Uterus (tissue), 4 donors: ENCODE results near the gene FADS3. TPM values are rescaled to one million over a fixed set of nuclear protein-coding genes. Genes with fewer than 3 reads are reported as not detected.

Experiments used
- DNase-seq, 2 donors: peaks; one replicate each; pipeline ENCODE4 v3.0.0-alpha.2; 2019 to 2020
- H3K27ac ChIP-seq, 2 donors: fragments of 200-600 bp; sonication (generic); 1 replicate in 1 of 2; 2 replicates in 1 of 2; pipeline ENCODE4 v1.5.1; 2016 to 2018
- H3K27me3 ChIP-seq, 2 donors: fragments of 200-600 bp; sonication (generic); one replicate each; pipeline ENCODE4 v1.5.1; 2018 to 2019; ENCODE audit warnings: control low read depth in 1 of 2
- H3K36me3 ChIP-seq, 2 donors: fragments of 200-600 bp; sonication (generic); one replicate each; pipeline ENCODE4 v1.5.1; 2019; ENCODE audit warnings: control low read depth in 1 of 2
- H3K4me1 ChIP-seq, 2 donors: fragments of 200-600 bp; sonication (generic); one replicate each; pipeline ENCODE4 v1.5.1; 2018 to 2019; ENCODE audit warnings: control low read depth in 1 of 2
- H3K4me3 ChIP-seq, 2 donors: fragments of 200-600 bp; sonication (generic); 1 replicate in 1 of 2; 2 replicates in 1 of 2; pipeline ENCODE4 v1.5.1; 2018 to 2019; ENCODE audit warnings: mild to moderate bottlenecking in 1 of 2
- H3K9me3 ChIP-seq, 2 donors: fragments of 200-600 bp; sonication (generic); one replicate each; pipeline ENCODE4 v1.5.1; 2019; ENCODE audit warnings: control low read depth in 1 of 2
- POLR2A ChIP-seq, 2 donors: fragments of 450-650 bp; IDR thresholded peaks; one replicate each; pipeline ENCODE4 v1.6.1; 2016; ENCODE audit warnings: antibody characterized with exemption in 2 of 2, mild to moderate bottlenecking in 1 of 2, moderate library complexity in 1 of 2
- intact Hi-C: fragments of 100-400 bp; cut with DNase I; formaldehyde crosslinking; loops from one replicate; pipeline ENCODE4 v1.15.1; 2023; ENCODE audit warnings: low total_unique reads
- total RNA-seq, 4 donors: library from RNA; depleted of rRNA in 3 of 4; stranded (reverse); fragments of >200 nt in 3 of 4; gene quantifications; one replicate each; pipeline versions ENCODE4 v1.1.0 to v1.2.4, GENCODE V29; 2014 to 2023
- TF ChIP-seq, protein P1 (sequence below), 4 experiments: fragments of 200-600 bp in 2 of 4; fragments of 450-650 bp in 2 of 4; sonication (generic) in 2 of 4; IDR thresholded peaks; one replicate each; pipeline ENCODE4 v1.5.1; 2016 to 2019; ENCODE audit warnings: antibody characterized with exemption in 4 of 4, mild to moderate bottlenecking in 2 of 4, moderate library complexity in 1 of 4
- donor health status: DM: yes; HTN: yes; CAD: no.

FADS3 gene
- total RNA-seq, 4 donors from 2014 or later, result 18.2 to 74.6 (median 32.0) TPM

DNA sequence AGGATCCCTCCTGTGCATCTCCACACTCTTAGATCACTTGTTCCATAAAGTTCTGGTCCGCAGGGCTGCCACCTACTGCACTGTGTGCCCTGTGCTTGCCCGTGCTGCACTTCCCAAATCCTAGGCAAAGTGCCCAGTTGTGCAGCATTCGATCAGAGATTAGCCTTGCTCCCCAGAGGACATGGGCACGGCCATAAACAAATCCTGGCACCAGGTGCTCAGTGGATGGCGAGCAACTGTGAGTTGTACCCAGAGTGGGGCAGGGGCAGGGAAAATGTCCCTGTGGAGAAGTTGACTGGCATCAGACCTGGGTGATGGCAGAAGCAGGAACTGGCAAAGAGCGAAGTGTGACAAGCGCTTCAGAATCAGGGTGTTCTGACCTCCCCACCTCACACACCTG lies 58.6 kb downstream of the FADS3 start:
- Histone ChIP-seq H3K27me3 (no peaks in the 10 kb centered on the region), H3K9me3 (no peaks in the 10 kb centered on the region), H3K27ac (peak overlapping the region; percentile 83 to 87), H3K4me1 (peaks cover 11 to 22% of the 10 kb centered on the region in 2 donors), H3K36me3 (no peaks in the 10 kb centered on the region), H3K4me3 (no peak overlapping the region)
- TF ChIP-seq POLR2A (IDR thresholded peaks at IDR 0.05), result no peak
- TF ChIP-seq, protein P1, sequence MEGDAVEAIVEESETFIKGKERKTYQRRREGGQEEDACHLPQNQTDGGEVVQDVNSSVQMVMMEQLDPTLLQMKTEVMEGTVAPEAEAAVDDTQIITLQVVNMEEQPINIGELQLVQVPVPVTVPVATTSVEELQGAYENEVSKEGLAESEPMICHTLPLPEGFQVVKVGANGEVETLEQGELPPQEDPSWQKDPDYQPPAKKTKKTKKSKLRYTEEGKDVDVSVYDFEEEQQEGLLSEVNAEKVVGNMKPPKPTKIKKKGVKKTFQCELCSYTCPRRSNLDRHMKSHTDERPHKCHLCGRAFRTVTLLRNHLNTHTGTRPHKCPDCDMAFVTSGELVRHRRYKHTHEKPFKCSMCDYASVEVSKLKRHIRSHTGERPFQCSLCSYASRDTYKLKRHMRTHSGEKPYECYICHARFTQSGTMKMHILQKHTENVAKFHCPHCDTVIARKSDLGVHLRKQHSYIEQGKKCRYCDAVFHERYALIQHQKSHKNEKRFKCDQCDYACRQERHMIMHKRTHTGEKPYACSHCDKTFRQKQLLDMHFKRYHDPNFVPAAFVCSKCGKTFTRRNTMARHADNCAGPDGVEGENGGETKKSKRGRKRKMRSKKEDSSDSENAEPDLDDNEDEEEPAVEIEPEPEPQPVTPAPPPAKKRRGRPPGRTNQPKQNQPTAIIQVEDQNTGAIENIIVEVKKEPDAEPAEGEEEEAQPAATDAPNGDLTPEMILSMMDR (IDR thresholded peaks at IDR 0.05), result no peak
- intact Hi-C loops, result no loop called here
- no peak for DNase-seq

DNA sequence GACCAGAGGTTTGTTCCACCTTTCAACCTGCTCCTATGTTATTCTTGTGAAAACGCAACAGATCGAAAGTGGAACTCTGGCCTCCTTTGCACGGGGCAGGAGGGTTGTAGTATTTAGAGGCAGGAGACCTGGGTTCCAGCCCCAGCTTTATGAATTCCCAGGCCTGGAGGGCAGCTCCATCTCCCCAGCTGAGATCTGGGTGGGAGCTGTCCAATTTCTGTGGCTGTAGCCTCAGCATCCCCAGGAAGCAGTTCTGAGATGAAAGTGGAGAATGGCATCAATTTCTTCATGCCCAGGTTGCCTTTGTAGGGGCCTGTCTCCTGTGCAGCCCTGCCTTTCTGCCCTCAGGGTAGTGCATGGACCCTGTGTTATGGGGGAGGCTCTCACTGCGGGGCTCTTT lies 59.1 kb downstream of the FADS3 start:
- no peak for TF ChIP-seq POLR2A (IDR thresholded peaks at IDR 0.05)
- TF ChIP-seq, protein P1 (IDR thresholded peaks at IDR 0.05), result no peak
- no peaks in the 10 kb centered on the region for H3K9me3 ChIP-seq
- peaks cover 11 to 22% of the 10 kb centered on the region in 2 donors for H3K4me1 ChIP-seq
- no peaks in the 10 kb centered on the region for H3K27me3 ChIP-seq
- H3K36me3 ChIP-seq, result no peaks in the 10 kb centered on the region
- peak overlapping the region; percentile 83 to 87 for H3K27ac ChIP-seq
- no peak for DNase-seq
- intact Hi-C loops, result no loop called here
- no peak overlapping the region for H3K4me3 ChIP-seq

DNA sequence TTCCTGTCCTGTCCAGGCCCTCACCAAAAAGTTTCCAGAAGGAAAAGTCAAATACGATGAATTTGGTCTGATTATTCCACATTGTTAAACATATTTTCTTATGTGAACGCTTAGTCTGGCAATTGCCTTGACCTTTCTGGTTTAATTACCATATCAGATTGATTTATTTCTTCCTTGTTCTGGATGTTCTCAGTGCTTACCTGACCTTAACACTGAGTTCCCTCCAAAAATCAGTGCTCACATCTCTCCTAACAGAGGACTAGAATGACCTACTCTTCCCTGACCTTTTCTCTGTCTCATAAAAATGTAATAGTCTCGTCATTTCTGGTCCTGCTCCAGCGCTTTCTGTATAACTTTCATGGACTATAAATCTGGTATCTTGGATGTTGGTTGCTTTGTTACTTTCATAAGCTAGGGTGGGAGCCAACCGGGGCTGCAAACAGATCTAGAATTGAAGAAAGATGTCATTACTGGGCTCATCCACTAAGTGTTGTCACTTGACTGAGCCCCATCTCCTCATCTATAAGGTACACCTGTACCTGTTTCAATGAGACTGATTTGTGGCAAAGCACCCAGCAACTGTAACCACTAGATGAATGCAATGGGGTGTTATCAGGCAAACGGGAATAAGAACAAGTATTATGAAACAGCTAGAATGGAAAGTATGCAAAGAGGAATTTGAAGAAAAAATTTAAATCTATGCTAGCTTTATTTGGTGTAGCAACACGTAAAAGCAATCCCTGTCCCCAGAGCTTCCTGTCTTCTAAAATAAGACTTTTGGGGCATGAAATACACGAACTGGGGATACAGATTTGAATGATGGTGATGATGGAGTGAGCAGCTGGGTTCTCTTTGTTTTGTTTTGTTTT lies 60.9 kb downstream of the FADS3 start:
- Histone ChIP-seq H3K27me3 (no peaks in the 10 kb centered on the region), H3K9me3 (no peaks in the 10 kb centered on the region), H3K4me1 (peaks cover 11 to 22% of the 10 kb centered on the region in 2 donors), H3K27ac (peak overlapping the region; percentile 83 to 87), H3K4me3 (no peak overlapping the region), H3K36me3 (no peaks in the 10 kb centered on the region)
- TF ChIP-seq, protein P1 (IDR thresholded peaks at IDR 0.05), result no peak
- no peak for TF ChIP-seq POLR2A (IDR thresholded peaks at IDR 0.05)
- DNase-seq, result peak; percentile 66 to 86
- intact Hi-C loops, result no loop called here

DNA sequence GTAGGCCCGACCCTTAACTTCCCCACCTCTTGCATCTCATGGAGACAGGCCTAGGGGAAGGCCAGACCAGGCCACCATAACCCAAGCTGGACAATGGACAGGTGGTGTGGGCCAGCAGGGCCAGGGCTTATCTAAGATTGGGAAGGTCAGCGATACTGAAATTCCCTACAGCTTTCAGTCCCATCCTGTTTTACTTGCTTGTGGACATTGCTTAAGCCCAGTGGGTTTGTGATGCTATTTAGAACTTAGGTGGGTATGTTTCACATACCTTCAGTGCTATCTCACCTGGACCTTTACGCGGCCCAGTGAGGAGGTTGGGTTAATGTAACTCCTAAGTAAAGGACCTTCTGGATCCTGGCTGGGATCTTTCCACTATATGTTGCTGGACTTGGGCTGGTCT lies 61.5 kb downstream of the FADS3 start:
- H3K4me1 ChIP-seq, result peaks cover 11 to 22% of the 10 kb centered on the region in 2 donors
- no peaks in the 10 kb centered on the region for H3K36me3 ChIP-seq
- intact Hi-C loops, result no loop called here
- H3K27ac ChIP-seq, result peak overlapping the region; percentile 83 to 87
- no peak for DNase-seq
- TF ChIP-seq POLR2A (IDR thresholded peaks at IDR 0.05), result no peak
- TF ChIP-seq, protein P1 (IDR thresholded peaks at IDR 0.05), result no peak
- H3K9me3 ChIP-seq, result no peaks in the 10 kb centered on the region
- peak overlapping the region in 1 of 2 donors; percentile 67 for H3K4me3 ChIP-seq
- no peaks in the 10 kb centered on the region for H3K27me3 ChIP-seq

DNA sequence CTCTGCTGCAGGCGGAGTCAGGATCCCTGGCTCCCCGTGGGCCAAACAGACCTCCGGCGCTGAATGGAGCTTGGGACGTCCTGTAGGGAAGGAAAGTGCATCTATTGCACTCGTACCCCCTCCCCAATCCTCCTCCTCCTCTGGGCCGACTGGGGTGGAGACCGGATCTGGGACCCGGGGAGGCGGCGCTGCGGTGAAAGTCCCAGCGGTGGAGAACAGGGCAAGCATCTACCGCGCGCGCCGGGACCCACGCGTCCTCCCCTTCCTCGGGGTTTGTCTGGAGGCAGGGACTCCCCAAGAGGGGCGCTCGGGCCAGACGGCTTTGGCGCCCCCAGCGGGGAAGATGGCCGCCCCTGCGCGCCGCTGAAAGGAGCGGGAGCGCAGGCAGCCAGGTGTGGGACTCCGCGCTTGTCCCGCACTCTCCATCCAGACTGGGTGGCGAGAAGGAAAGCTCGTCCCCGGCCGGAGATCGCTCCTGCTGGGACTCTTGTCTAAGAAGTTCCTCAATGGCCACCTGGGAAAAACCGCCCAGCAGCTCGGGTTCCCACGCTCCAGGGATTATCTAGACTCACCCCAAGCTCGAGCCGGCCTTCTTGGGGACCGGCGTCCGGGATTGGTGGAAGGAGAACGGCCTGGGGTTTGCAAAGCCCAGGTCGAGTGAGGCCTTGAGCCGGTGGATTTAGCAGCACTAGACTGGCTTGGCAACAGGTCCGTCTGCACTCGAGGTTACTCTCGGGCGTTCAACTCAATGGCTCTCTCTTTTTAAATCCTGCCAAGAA lies 62.5 kb downstream of the FADS3 start:
- peak overlapping the region; percentile 83 to 87 for H3K27ac ChIP-seq
- intact Hi-C loops, result no loop called here
- H3K9me3 ChIP-seq, result no peaks in the 10 kb centered on the region
- H3K4me1 ChIP-seq, result peaks cover 11 to 16% of the 10 kb centered on the region in 2 donors
- TF ChIP-seq, protein P1 (IDR thresholded peaks at IDR 0.05), result peak; percentile 30 to 63 (median 37)
- TF ChIP-seq POLR2A (IDR thresholded peaks at IDR 0.05), result no peak
- H3K4me3 ChIP-seq, result peak overlapping the region; percentile 52 to 67
- DNase-seq, result peak; percentile 57 to 64
- H3K36me3 ChIP-seq, result no peaks in the 10 kb centered on the region
- no peaks in the 10 kb centered on the region for H3K27me3 ChIP-seq
